ENCODE data around the gene TMEM63A.

DNA sequence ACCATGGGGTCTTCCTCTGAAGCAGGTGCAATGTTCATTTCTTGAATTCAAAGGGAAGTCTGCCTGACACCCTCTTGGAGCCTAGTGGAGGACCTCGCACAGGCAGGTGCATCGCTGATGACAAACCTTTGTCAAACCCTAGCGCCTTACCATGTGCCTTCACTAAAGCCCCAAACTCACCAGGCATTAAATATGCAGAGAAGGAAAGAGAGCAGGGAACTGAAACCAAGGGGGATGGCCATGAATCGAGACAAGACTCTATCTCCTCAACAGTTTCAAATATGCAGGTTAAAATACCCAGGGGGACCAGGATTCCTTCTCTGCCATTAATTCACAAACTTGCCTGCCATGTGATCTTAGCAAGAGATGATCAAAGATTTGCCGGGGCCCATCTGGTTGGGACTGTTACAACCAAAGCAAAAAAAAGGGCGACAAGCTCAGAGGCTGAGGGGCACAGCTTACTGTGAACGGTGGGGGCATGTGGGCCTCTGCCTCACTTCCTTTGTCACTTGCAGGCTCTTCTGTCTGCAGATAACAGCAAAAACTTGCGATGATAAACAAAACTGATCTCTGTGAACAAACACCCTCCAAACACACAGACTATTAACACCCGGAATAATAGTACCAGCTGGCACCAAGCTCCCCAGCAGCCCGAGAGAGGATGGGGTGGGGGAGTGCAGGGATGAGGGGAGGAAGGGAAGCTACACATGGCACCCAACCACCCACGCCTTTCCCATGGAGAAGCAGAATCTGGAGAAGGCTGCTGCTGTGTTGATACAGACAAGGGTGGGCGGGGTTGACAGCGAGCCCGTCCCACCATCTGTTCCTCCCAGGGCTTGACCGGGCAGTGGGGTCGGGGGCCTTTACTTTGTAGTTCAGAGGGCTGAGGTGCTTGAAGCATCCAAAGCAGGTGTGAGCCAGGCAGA lies 33.9 kb downstream of the TMEM63A start:
- TF ChIP-seq EZH2 (IDR thresholded peaks at IDR 0.05; ENCODE audit: insufficient read depth, poor library complexity, severe bottlenecking) (no peak), EZH2phosphoT487 (IDR thresholded peaks at IDR 0.05; ENCODE audit: insufficient read depth, low read depth) (no peak)
